ENCODE data around the gene PABPC3. TPM values are rescaled to one million over a fixed set of nuclear protein-coding genes. Genes with fewer than 3 reads are reported as not detected.

Gene PABPC3
- total RNA-seq, 1 experiment from 2014 or later, result 0.18 TPM

GRCh38 chr13:25135896-25136295, 40.0 kb downstream of the PABPC3 start:
- ATAC-seq, result no peak
- no peak overlapping the region for H3K27ac ChIP-seq (ENCODE audit: low read length)
- no peaks in the 10 kb centered on the region for H3K36me3 ChIP-seq (ENCODE audit: control insufficient read depth, insufficient read depth, low read length)
- H3K4me1 ChIP-seq (ENCODE audit: control insufficient read depth, insufficient read depth, low read length), result no peaks in the 10 kb centered on the region
- no TSS peak for BruUV-seq (replicated peaks)
- H3K27me3 ChIP-seq (ENCODE audit: control insufficient read depth, insufficient read depth, low read length), result peaks cover 2% of the 10 kb centered on the region; the same call in 1 of the 2 replicates
- CTCF ChIA-PET, result no interaction called here
- intact Hi-C loops (cut with micrococcal nuclease; ENCODE audit: unreplicated experiment) (no loop called here), in situ Hi-C loops (cut with HindIII; ENCODE audit: low pct_unique_long_range_greater_than_20kb, low sequenced_read_pairs) (no loop called here)
- no peak overlapping the region for H3K4me3 ChIP-seq (ENCODE audit: low read depth in 2 of 2, low read length in 2 of 2)
- DNase-seq (ENCODE audit: low read depth, low spot score), result no peak
- H3K9me3 ChIP-seq (ENCODE audit: control insufficient read depth, insufficient read depth, low read depth, low read length), result no peaks in the 10 kb centered on the region
- POLR2A ChIA-PET, result no interaction called here
- TF ChIP-seq POLR2AphosphoS5 (IDR thresholded peaks at IDR 0.05; ENCODE audit: low read depth, low read length) (no peak), SIN3A (IDR thresholded peaks at IDR 0.05; ENCODE audit: borderline replicate concordance, insufficient read depth, low read depth, low read length) (no peak), TCF7L2 (IDR thresholded peaks at IDR 0.05; ENCODE audit: low read depth, low read length) (no peak)

GRCh38 chr13:25136880-25137787, 41.2 kb downstream of the PABPC3 start:
- no TSS peak for BruUV-seq (replicated peaks)
- ChIA-PET POLR2A (no interaction called here), CTCF (no interaction called here)
- Histone ChIP-seq H3K4me3 (ENCODE audit: low read depth in 2 of 2, low read length in 2 of 2) (no peak overlapping the region), H3K27ac (ENCODE audit: low read length) (no peak overlapping the region), H3K9me3 (ENCODE audit: control insufficient read depth, insufficient read depth, low read depth, low read length) (no peaks in the 10 kb centered on the region), H3K4me1 (ENCODE audit: control insufficient read depth, insufficient read depth, low read length) (no peaks in the 10 kb centered on the region), H3K36me3 (ENCODE audit: control insufficient read depth, insufficient read depth, low read length) (no peaks in the 10 kb centered on the region), H3K27me3 (ENCODE audit: control insufficient read depth, insufficient read depth, low read length) (peaks cover 2% of the 10 kb centered on the region; the same call in 1 of the 2 replicates)
- intact Hi-C loops (cut with micrococcal nuclease; ENCODE audit: unreplicated experiment) (no loop called here), in situ Hi-C loops (cut with HindIII; ENCODE audit: low pct_unique_long_range_greater_than_20kb, low sequenced_read_pairs) (no loop called here)
- no peak for ATAC-seq
- TF ChIP-seq REST (IDR thresholded peaks at IDR 0.05; ENCODE audit: insufficient read depth in 1 of 2, low read depth in 2 of 2, low read length in 1 of 2), result no peak
- TF ChIP-seq SIN3A (IDR thresholded peaks at IDR 0.05; ENCODE audit: borderline replicate concordance, insufficient read depth, low read depth, low read length), result no peak
- TF ChIP-seq CTCF (IDR thresholded peaks at IDR 0.05), result no peak
- TF ChIP-seq TCF7L2 (IDR thresholded peaks at IDR 0.05; ENCODE audit: low read depth, low read length), result no peak
- no peak for TF ChIP-seq POLR2AphosphoS5 (IDR thresholded peaks at IDR 0.05; ENCODE audit: low read depth, low read length)
- no peak for DNase-seq (ENCODE audit: low read depth, low spot score)

GRCh38 chr13:25137788-25138115, 41.8 kb downstream of the PABPC3 start:
- no TSS peak for BruUV-seq (replicated peaks)
- POLR2A ChIA-PET, result no interaction called here
- Histone ChIP-seq H3K9me3 (ENCODE audit: control insufficient read depth, insufficient read depth, low read depth, low read length) (no peaks in the 10 kb centered on the region), H3K36me3 (ENCODE audit: control insufficient read depth, insufficient read depth, low read length) (no peaks in the 10 kb centered on the region), H3K27me3 (ENCODE audit: control insufficient read depth, insufficient read depth, low read length) (peaks cover 2% of the 10 kb centered on the region; the same call in 1 of the 2 replicates), H3K4me1 (ENCODE audit: control insufficient read depth, insufficient read depth, low read length) (no peaks in the 10 kb centered on the region), H3K4me3 (ENCODE audit: low read depth in 2 of 2, low read length in 2 of 2) (no peak overlapping the region), H3K27ac (ENCODE audit: low read length) (no peak overlapping the region)
- in situ Hi-C loops (cut with HindIII; ENCODE audit: low pct_unique_long_range_greater_than_20kb, low sequenced_read_pairs), result no loop called here
- CTCF ChIA-PET, result no interaction called here
- intact Hi-C loops (cut with micrococcal nuclease; ENCODE audit: unreplicated experiment), result no loop called here
- TF ChIP-seq TCF7L2 (IDR thresholded peaks at IDR 0.05; ENCODE audit: low read depth, low read length), result no peak
- no peak for TF ChIP-seq POLR2AphosphoS5 (IDR thresholded peaks at IDR 0.05; ENCODE audit: low read depth, low read length)
- ATAC-seq (no peak), DNase-seq (ENCODE audit: low read depth, low spot score) (no peak)
